IMR-90 (cell line): ENCODE measurements around the gene TRPM1. TPM values are rescaled to one million over a fixed set of nuclear protein-coding genes. Genes with fewer than 3 reads are reported as not detected.

ENCODE experiments used
- ATAC-seq: fragments of 200-7000 bp; cut with Tn5 transposase; 2 replicates; pipeline ENCODE4 v1.9.1; 2020; ENCODE audit warnings: low read depth, mild to moderate bottlenecking, moderate library complexity
- BruUV-seq: library from RNA; stranded (reverse); fragments of 400-500 nt; replicated peaks from 2 replicates; lab custom pipeline; 2021; lab: Mats Ljungman, UMichigan
- CTCF ChIA-PET: fragments of 300-600 bp; formaldehyde crosslinking; extraction: SDS; loops from one replicate; lab custom pipeline; 2021; ENCODE audit warnings: antibody characterized with exemption; lab: Yijun Ruan, JAX
- POLR2A ChIA-PET: fragments of 300-600 bp; sonication (Branson Sonifier 250); formaldehyde crosslinking; loops from one replicate; lab custom pipeline; 2022; ENCODE audit warnings: antibody characterized with exemption; ENCODE audit not compliant: unreplicated experiment; lab: Charles Lee
- DNase-seq: peaks from one replicate; pipeline ENCODE4 v3.0.0; 2013
- H2AFZ ChIP-seq: replicated peaks from 2 replicates; pipeline ENCODE3; 2013; ENCODE audit warnings: low read length, mild to moderate bottlenecking; ENCODE audit not compliant: poor library complexity
- H2AK5ac ChIP-seq: 2 replicates; pipeline ENCODE4 v1.6.1; 2013; ENCODE audit warnings: low read depth, low read length, inconsistent platforms
- H2AK9ac ChIP-seq: replicated peaks from 2 replicates; pipeline ENCODE3; 2013; ENCODE audit warnings: mild to moderate bottlenecking, low read depth, low read length, moderate library complexity; ENCODE audit not compliant: poor library complexity
- H2BK120ac ChIP-seq: 2 replicates; pipeline ENCODE4 v1.6.1; 2013; ENCODE audit warnings: low read depth, low read length, inconsistent platforms
- H2BK15ac ChIP-seq: 3 replicates; pipeline ENCODE4 v1.6.1; 2013; ENCODE audit warnings: low read depth, low read length, inconsistent platforms
- H2BK20ac ChIP-seq: 2 replicates; pipeline ENCODE4 v1.6.1; 2013; ENCODE audit warnings: low read depth, mild to moderate bottlenecking, inconsistent platforms, low read length, moderate library complexity
- H2BK5ac ChIP-seq: 2 replicates; pipeline ENCODE4 v1.6.1; 2013; ENCODE audit warnings: mild to moderate bottlenecking, low read depth, low read length, inconsistent platforms; ENCODE audit not compliant: poor library complexity, severe bottlenecking
- H3K14ac ChIP-seq: replicated peaks from 2 replicates; pipeline ENCODE4 v1.6.1; 2013; ENCODE audit warnings: low read depth, low read length, inconsistent platforms
- H3K18ac ChIP-seq: 2 replicates; pipeline ENCODE4 v1.6.1; 2013; ENCODE audit warnings: low read depth, low read length, control low read depth
- H3K23ac ChIP-seq: 2 replicates; pipeline ENCODE4 v1.6.1; 2013; ENCODE audit warnings: low read depth, low read length, inconsistent platforms
- H3K27ac ChIP-seq: 2 replicates; pipeline ENCODE4 v1.5.1; 2013; ENCODE audit warnings: mild to moderate bottlenecking, control low read depth, low read length; ENCODE audit not compliant: insufficient read depth
- H3K27me3 ChIP-seq: 2 replicates; pipeline ENCODE4 v1.6.1; 2013; ENCODE audit warnings: low read length; ENCODE audit not compliant: control insufficient read depth, insufficient read depth
- H3K36me3 ChIP-seq: 2 replicates; pipeline ENCODE4 v1.6.1; 2013; ENCODE audit warnings: low read length, mixed read lengths; ENCODE audit not compliant: control insufficient read depth, insufficient read depth
- H3K4ac ChIP-seq: 2 replicates; pipeline ENCODE4 v1.6.1; 2013; ENCODE audit warnings: low read depth, low read length, inconsistent platforms
- H3K4me1 ChIP-seq: 2 replicates; pipeline ENCODE4 v1.6.1; 2013; ENCODE audit warnings: low read length, mixed read lengths; ENCODE audit not compliant: control insufficient read depth, insufficient read depth
- H3K4me2 ChIP-seq: 2 replicates; pipeline ENCODE4 v1.6.1; 2013; ENCODE audit warnings: low read depth, mild to moderate bottlenecking, control low read depth, low read length, moderate library complexity
- H3K4me3 ChIP-seq: 2 replicates; pipeline ENCODE4 v1.5.1; 2013; ENCODE audit warnings: low read depth, mild to moderate bottlenecking, control low read depth, low read length, moderate library complexity; ENCODE audit not compliant: insufficient read depth
- H3K56ac ChIP-seq: 2 replicates; pipeline ENCODE4 v1.6.1; 2013; ENCODE audit warnings: low read length, inconsistent platforms; ENCODE audit not compliant: insufficient read depth; ENCODE audit errors: extremely low read depth
- H3K79me1 ChIP-seq, 2 experiments: 2 replicates each; pipeline ENCODE4 v1.6.1; 2013; ENCODE audit warnings: low read length in 2 of 2, inconsistent platforms in 1 of 2, low read depth in 1 of 2
- H3K9ac ChIP-seq: 2 replicates; pipeline ENCODE4 v1.6.1; 2013; ENCODE audit warnings: low read depth, low read length, control low read depth
- H3K9me1 ChIP-seq: 2 replicates; pipeline ENCODE4 v1.6.1; 2013; ENCODE audit warnings: low read length, inconsistent platforms; ENCODE audit not compliant: insufficient read depth
- H3K9me3 ChIP-seq: 2 replicates; pipeline ENCODE4 v1.6.1; 2013; ENCODE audit warnings: low read length; ENCODE audit not compliant: control insufficient read depth, insufficient read depth
- H4K20me1 ChIP-seq: 2 replicates; pipeline ENCODE4 v1.6.1; 2013; ENCODE audit warnings: low read length, inconsistent platforms; ENCODE audit not compliant: insufficient read depth
- H4K5ac ChIP-seq: 2 replicates; pipeline ENCODE4 v1.6.1; 2013; ENCODE audit warnings: mild to moderate bottlenecking, low read depth, low read length, control low read depth
- H4K8ac ChIP-seq, 2 experiments: 2 replicates each; pipeline ENCODE4 v1.6.1; 2013; ENCODE audit warnings: low read depth in 2 of 2, low read length in 2 of 2, control low read depth in 1 of 2, inconsistent platforms in 1 of 2
- H4K91ac ChIP-seq: 2 replicates; pipeline ENCODE4 v1.6.1; 2013; ENCODE audit warnings: low read depth, low read length, inconsistent platforms; ENCODE audit not compliant: insufficient read depth
- BHLHE40 ChIP-seq: fragments of 150-350 bp; IDR thresholded peaks from 2 replicates; pipeline ENCODE4 v1.6.1; 2016; ENCODE audit warnings: mild to moderate bottlenecking, low read depth, low read length
- CHD1 ChIP-seq: IDR thresholded peaks from 2 replicates; pipeline ENCODE4 v1.6.1; 2012; ENCODE audit warnings: low read depth, low read length, improper control_type of control experiment
- CTCF ChIP-seq: conservative IDR thresholded peaks from 2 replicates; pipeline ENCODE4 v1.5.1; 2012; ENCODE audit warnings: mild to moderate bottlenecking, low read depth, low read length, improper control_type of control experiment
- FOS ChIP-seq: fragments of 150-350 bp; IDR thresholded peaks from 2 replicates; pipeline ENCODE4 v1.6.1; 2016; ENCODE audit warnings: low read depth, low read length
- NFE2L2 ChIP-seq: fragments of 150-350 bp; IDR thresholded peaks from 2 replicates; pipeline ENCODE4 v1.6.1; 2016; ENCODE audit warnings: low read depth, mild to moderate bottlenecking, low read length
- POLR2A ChIP-seq: IDR thresholded peaks from 2 replicates; pipeline ENCODE4 v1.6.1; 2012; ENCODE audit warnings: mild to moderate bottlenecking, low read depth, low read length
- RFX5 ChIP-seq: IDR thresholded peaks from 2 replicates; pipeline ENCODE4 v1.8.0; 2012; ENCODE audit warnings: low read depth, mild to moderate bottlenecking, low read length, moderate library complexity
- USF2 ChIP-seq: fragments of 150-350 bp; IDR thresholded peaks from 2 replicates; pipeline ENCODE4 v1.6.1; 2017; ENCODE audit warnings: mild to moderate bottlenecking, antibody characterized with exemption, low read length, low read depth
- WGBS, 2 experiments: methylation state at CpG; one replicate each; pipeline versions ENCODE4 v1.1.5 to v1.1.7; 2013; ENCODE audit warnings: missing lambda C conversion rate in 2 of 2; ENCODE audit not compliant: insufficient read length in 1 of 2; ENCODE audit errors: extremely low coverage in 2 of 2; 5-methylcytosine and 5-hydroxymethylcytosine counted together
- dilution Hi-C: fragments of 300-500 bp; cut with HindIII; formaldehyde crosslinking; loops from one replicate; pipeline ENCODE4 v1.14.3; 2018; ENCODE audit warnings: low sequenced_read_pairs; ENCODE audit not compliant: unreplicated experiment
- in situ Hi-C: fragments of 300-500 bp; cut with MboI; formaldehyde crosslinking; loops from 3 replicates; pipeline ENCODE4 v1.14.3; 2019; ENCODE audit warnings: low sequenced_read_pairs, inconsistent platforms, mixed read lengths
- intact Hi-C: fragments of 100-400 bp; cut with micrococcal nuclease; formaldehyde crosslinking; loops from 2 replicates; pipeline ENCODE4 v1.10.0; 2022
- polyA plus RNA-seq, 3 experiments: library from polyadenylated mRNA; depleted of rRNA; stranded (reverse); fragments of >200 nt; gene quantifications; 2 replicates each; pipeline ENCODE4 v1.2.3, GENCODE V29; 2012; ENCODE audit warnings: low replicate concordance in 1 of 3
- total RNA-seq: library from RNA; depleted of rRNA; stranded (reverse); fragments of >200 nt; gene quantifications from 2 replicates; pipeline ENCODE4 v1.2.3, GENCODE V29; 2012

Gene TRPM1
- total and polyA plus RNA-seq, 2 of the 4 experiments (the other 2 are of a cell fraction) = not detected

GRCh38 chr15:31091481-31091880 lies 10.0 kb downstream of the TRPM1 start:
- Histone ChIP-seq H2BK20ac (no peak overlapping the region), H4K20me1 (no peaks in the 10 kb centered on the region; the same call in 1 of the 2 replicates), H2BK5ac (no peak overlapping the region), H3K9me1 (no peaks in the 10 kb centered on the region), H2AFZ (no peak overlapping the region), H2AK5ac (no peak overlapping the region), H2BK120ac (no peak overlapping the region), H3K4me2 (peak overlapping the region; percentile 35; the same call in 1 of the 2 replicates), H3K36me3 (no peaks in the 10 kb centered on the region), H3K27me3 (peaks cover 3% of the 10 kb centered on the region), H3K18ac (no peak overlapping the region), H3K27ac (no peak overlapping the region), H3K14ac (no peak overlapping the region), H3K56ac (no peak overlapping the region), H2AK9ac (peak overlapping the region; percentile 31), H2BK15ac (no peak overlapping the region), H3K9me3 (peaks cover 2% of the 10 kb centered on the region; the same call in 1 of the 2 replicates), H4K5ac (no peak overlapping the region), H4K8ac (no peak overlapping the region), H3K9ac (no peak overlapping the region), H4K91ac (no peak overlapping the region), H3K4me1 (peaks cover 9% of the 10 kb centered on the region), H3K4ac (no peak overlapping the region), H3K4me3 (no peak overlapping the region), H3K79me1 (no peaks in the 10 kb centered on the region), H3K23ac (no peak overlapping the region)
- no CpG with 5 or more reads among the region's 6 CpGs for WGBS, 2 experiments
- BruUV-seq = no TSS peak
- DNase-seq (peak; percentile 70), ATAC-seq (peak; percentile 60; the same call in 1 of the 2 replicates)
- in situ Hi-C loops = no loop called here
- CTCF ChIA-PET = no interaction called here
- dilution Hi-C loops = no loop called here
- POLR2A ChIA-PET = no interaction called here
- intact Hi-C loops = no loop called here
- no peak for TF ChIP-seq POLR2A
- no peak for TF ChIP-seq RFX5
- TF ChIP-seq NFE2L2 = no peak
- 0 out of 2 replicates have a peak, but pooled peaks have one; percentile 15 for TF ChIP-seq BHLHE40
- TF ChIP-seq CTCF = no peak
- no peak for TF ChIP-seq CHD1
- TF ChIP-seq USF2 = no peak
- peak; percentile 33; the same call in 1 of the 2 replicates for TF ChIP-seq FOS
